B cell (primary cell): ENCODE results near the gene PACSIN2. TPM values are rescaled to one million over a fixed set of nuclear protein-coding genes. Genes with fewer than 3 reads are reported as not detected.

ENCODE experiments used
- ATAC-seq: fragments of 200-7000 bp; cut with Tn5 transposase; one replicate; pipeline ENCODE4 v1.10.0; 2021; ENCODE audit warnings: low read depth, mild to moderate bottlenecking, moderate number of reproducible peaks, moderate library complexity
- CTCF ChIA-PET: fragments of 350-600 bp; sonication (Branson Sonifier 250); formaldehyde crosslinking; loops from one replicate; lab custom pipeline; 2021; ENCODE audit warnings: antibody characterized with exemption, inconsistent platforms; lab: Charles Lee
- POLR2A ChIA-PET: fragments of 350-600 bp; sonication (Branson Sonifier 250); formaldehyde crosslinking; loops from one replicate; lab custom pipeline; 2021; ENCODE audit warnings: antibody characterized with exemption; lab: Charles Lee
- DNase-seq: peaks from one replicate; pipeline ENCODE4 v3.0.0; 2013
- H2AFZ ChIP-seq: 2 replicates; pipeline ENCODE4 v1.6.1; 2012; ENCODE audit warnings: mild to moderate bottlenecking, low read depth, low read length; ENCODE audit not compliant: insufficient read depth, poor library complexity, severe bottlenecking
- H3K27ac ChIP-seq, 2 donors: 1 replicate in 1 of 2; 2 replicates in 1 of 2; pipeline ENCODE4 v1.5.1; 2012 to 2013; ENCODE audit warnings: low read length in 2 of 2, mild to moderate bottlenecking in 2 of 2, moderate library complexity in 1 of 2
- H3K27me3 ChIP-seq, 4 experiments: fragments of 200-600 bp in 1 of 4; sonication (generic) in 1 of 4; replicated peaks in 1 of 4; 1 replicate in 2 of 4; 2 replicates in 2 of 4; pipeline versions ENCODE4 v1.6.1 to v1.7.0; 2013 to 2016; ENCODE audit warnings: low read length in 3 of 4, mild to moderate bottlenecking in 2 of 4, mixed read lengths in 1 of 4, moderate library complexity in 1 of 4; ENCODE audit not compliant: insufficient read depth in 4 of 4, control insufficient read depth in 3 of 4; ENCODE audit errors: control extremely low read depth in 1 of 4
- H3K36me3 ChIP-seq, 2 experiments: replicated peaks in 1 of 2; 1 replicate in 1 of 2; 2 replicates in 1 of 2; pipeline versions ENCODE4 v1.6.1 to v1.7.1; 2013; ENCODE audit warnings: low read length in 1 of 2; ENCODE audit not compliant: insufficient read depth in 2 of 2, control insufficient read depth in 1 of 2; ENCODE audit errors: control extremely low read depth in 1 of 2, extremely low read depth in 1 of 2
- H3K4me1 ChIP-seq, 2 donors: fragments of 200-600 bp in 1 of 2; sonication (generic) in 1 of 2; 1 replicate in 1 of 2; 2 replicates in 1 of 2; pipeline versions ENCODE4 v1.5.1 to v1.6.1; 2013 to 2017; ENCODE audit warnings: low read length in 2 of 2; ENCODE audit not compliant: control insufficient read depth in 2 of 2, insufficient read depth in 2 of 2
- H3K4me2 ChIP-seq: replicated peaks from 2 replicates; pipeline ENCODE3; 2012; ENCODE audit warnings: mild to moderate bottlenecking, low read depth, low read length; ENCODE audit not compliant: poor library complexity, severe bottlenecking
- H3K4me3 ChIP-seq, 5 experiments: fragments of 200-600 bp in 1 of 5; sonication (generic) in 1 of 5; 1 replicate in 3 of 5; 2 replicates in 2 of 5; pipeline versions ENCODE4 v1.5.1 to v1.7.0; 2011 to 2016; ENCODE audit warnings: low read length in 4 of 5, mild to moderate bottlenecking in 4 of 5, low read depth in 2 of 5, control low read depth in 1 of 5, moderate library complexity in 1 of 5; ENCODE audit not compliant: insufficient read depth in 1 of 5; ENCODE audit errors: control extremely low read depth in 1 of 5, extremely low read depth in 1 of 5
- H3K79me2 ChIP-seq: fragments of 200-600 bp; sonication (generic); one replicate; pipeline ENCODE4 v1.6.0; 2016; ENCODE audit warnings: low read length; ENCODE audit not compliant: control insufficient read depth, insufficient read depth
- H3K9ac ChIP-seq: fragments of 200-600 bp; sonication (generic); 2 replicates; pipeline ENCODE4 v1.6.1; 2017; ENCODE audit warnings: mild to moderate bottlenecking, low read length, moderate library complexity
- H3K9me3 ChIP-seq, 3 donors: one replicate each; pipeline versions ENCODE4 v1.6.1 to v1.7.1; 2013; ENCODE audit warnings: low read length in 2 of 3; ENCODE audit not compliant: control insufficient read depth in 2 of 3, insufficient read depth in 1 of 3; ENCODE audit errors: control extremely low read depth in 1 of 3
- H4K20me1 ChIP-seq: 2 replicates; pipeline ENCODE4 v1.6.0; 2012; ENCODE audit warnings: mild to moderate bottlenecking, low read length; ENCODE audit not compliant: insufficient read depth, control insufficient read depth, poor library complexity, severe bottlenecking
- H3K27ac Mint-ChIP-seq: one replicate; pipeline ENCODE4 v1.8.0; 2021; ENCODE audit warnings: mixed read lengths
- H3K27me3 Mint-ChIP-seq: one replicate; pipeline ENCODE4 v1.8.0; 2021; ENCODE audit warnings: mixed read lengths
- H3K4me1 Mint-ChIP-seq: one replicate; pipeline ENCODE4 v1.8.0; 2021; ENCODE audit warnings: mixed read lengths
- H3K4me3 Mint-ChIP-seq: one replicate; pipeline ENCODE4 v1.8.0; 2021; ENCODE audit warnings: mixed read lengths
- H3K9me3 Mint-ChIP-seq: one replicate; pipeline ENCODE4 v1.8.0; 2022; ENCODE audit warnings: mixed read lengths; ENCODE audit not compliant: insufficient read depth
- EZH2 ChIP-seq: IDR thresholded peaks from 2 replicates; pipeline ENCODE4 v1.6.1; 2012; ENCODE audit warnings: borderline replicate concordance, low read depth, mild to moderate bottlenecking, moderate library complexity, low read length; ENCODE audit not compliant: insufficient read depth, poor library complexity, severe bottlenecking
- WGBS: methylation state at CpG from one replicate; pipeline ENCODE4 v1.1.5; 2013; ENCODE audit warnings: missing lambda C conversion rate; ENCODE audit not compliant: insufficient coverage; 5-methylcytosine and 5-hydroxymethylcytosine counted together
- intact Hi-C: fragments of 100-400 bp; cut with micrococcal nuclease; formaldehyde crosslinking; loops from one replicate; pipeline ENCODE4 v1.10.0; 2022
- polyA plus RNA-seq: library from polyadenylated mRNA; depleted of rRNA; stranded (reverse); fragments of >200 nt; gene quantifications from 2 replicates; pipeline ENCODE4 v1.2.3, GENCODE V29; 2012
- total RNA-seq, 2 donors: library from RNA; stranded (reverse); fragments of 120-200 nt in 1 of 2; gene quantifications; 1 replicate in 1 of 2; 2 replicates in 1 of 2; pipeline versions ENCODE4 v1.2.3 to v1.2.4, GENCODE V29; 2013 to 2022
- TF ChIP-seq, protein P1 (sequence below): fragments of 200-600 bp; IDR thresholded peaks from one replicate; pipeline ENCODE4 v1.8.0; 2022; ENCODE audit warnings: antibody characterized with exemption, mild to moderate bottlenecking

PACSIN2 gene
- total and polyA plus RNA-seq, 2 donors (not counting 1 experiment from before 2014, with no cell fraction given) = 26.9 to 59.3 TPM

DNA sequence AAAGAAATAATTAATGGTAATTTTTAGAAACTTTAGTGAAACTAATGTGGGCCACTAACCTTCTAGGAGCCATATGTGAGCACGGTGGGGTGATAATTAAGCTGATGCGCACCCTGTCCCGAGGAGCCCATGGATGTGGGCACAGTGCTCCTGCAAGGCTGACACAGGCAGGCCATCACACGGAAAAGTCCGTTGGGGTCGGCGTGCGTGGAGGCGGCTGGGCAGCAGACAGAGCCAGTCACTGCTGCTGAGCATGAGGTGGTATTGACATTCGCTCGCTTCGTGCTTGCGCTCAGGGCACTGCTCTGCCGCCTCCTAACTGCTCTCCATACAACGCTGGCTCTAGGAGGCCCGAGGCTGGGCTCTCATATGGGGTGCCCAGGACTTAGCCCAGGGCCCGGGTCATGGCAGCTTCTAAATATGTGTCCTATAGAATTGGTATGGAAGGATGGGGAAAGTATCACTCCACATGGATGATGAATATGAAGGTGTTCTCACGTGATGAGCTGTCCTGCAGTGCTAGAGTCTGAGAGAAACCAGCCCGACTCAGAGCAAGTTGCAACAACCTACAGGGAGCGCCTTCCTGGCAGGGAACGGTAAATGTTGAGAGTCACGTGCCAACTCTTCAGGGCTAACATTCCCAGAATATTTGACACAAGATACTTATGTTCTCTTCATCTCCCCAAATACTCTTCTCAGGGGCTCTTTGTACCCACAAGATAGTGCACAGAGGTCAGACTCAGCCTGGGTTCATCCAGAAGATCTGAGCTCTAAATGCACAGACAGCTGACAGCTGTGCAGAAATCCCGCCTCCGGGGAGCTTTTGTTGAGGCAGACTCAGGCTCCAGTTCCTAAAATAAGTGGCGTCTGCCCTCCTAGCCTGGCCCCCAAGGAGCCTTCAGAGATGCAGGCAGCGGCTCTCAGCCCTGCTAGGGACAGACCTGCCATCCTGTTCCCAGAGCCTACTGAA, 107.3 kb downstream of the PACSIN2 start:
- Histone ChIP-seq H3K27ac (no peak overlapping the region), H3K4me1 (peaks cover 13 to 16% of the 10 kb centered on the region in 2 donors), H3K4me3 (no peak overlapping the region), H2AFZ (no peak overlapping the region), H3K4me2 (no peak overlapping the region), H3K9me3 (no peaks in the 10 kb centered on the region), H4K20me1 (peaks cover 57% of the 10 kb centered on the region), H3K79me2 (peaks cover 95% of the 10 kb centered on the region), H3K36me3 (peaks cover 0 to 55% of the 10 kb centered on the region in 2 experiments), H3K9ac (no peak overlapping the region), H3K27me3 (no peaks in the 10 kb centered on the region)
- ChIA-PET CTCF (interaction anchor here (0.9 to 1.4 kb wide), 2 partner anchors 24 to 88 kb away, joined by 3 read pairs; no protein-coding TSS in a partner anchor), POLR2A (no interaction called here)
- peaks cover 16% of the 10 kb centered on the region for H3K4me1 Mint-ChIP-seq
- intact Hi-C loops = no loop called here
- DNase-seq = no peak
- H3K27me3 Mint-ChIP-seq = no peaks in the 10 kb centered on the region
- H3K4me3 Mint-ChIP-seq = no peak overlapping the region
- 95% methylated on average over 25 of the region's 26 CpGs for WGBS
- no peaks in the 10 kb centered on the region for H3K9me3 Mint-ChIP-seq
- no peak for ATAC-seq
- TF ChIP-seq EZH2 = no peak
- TF ChIP-seq, protein P1, sequence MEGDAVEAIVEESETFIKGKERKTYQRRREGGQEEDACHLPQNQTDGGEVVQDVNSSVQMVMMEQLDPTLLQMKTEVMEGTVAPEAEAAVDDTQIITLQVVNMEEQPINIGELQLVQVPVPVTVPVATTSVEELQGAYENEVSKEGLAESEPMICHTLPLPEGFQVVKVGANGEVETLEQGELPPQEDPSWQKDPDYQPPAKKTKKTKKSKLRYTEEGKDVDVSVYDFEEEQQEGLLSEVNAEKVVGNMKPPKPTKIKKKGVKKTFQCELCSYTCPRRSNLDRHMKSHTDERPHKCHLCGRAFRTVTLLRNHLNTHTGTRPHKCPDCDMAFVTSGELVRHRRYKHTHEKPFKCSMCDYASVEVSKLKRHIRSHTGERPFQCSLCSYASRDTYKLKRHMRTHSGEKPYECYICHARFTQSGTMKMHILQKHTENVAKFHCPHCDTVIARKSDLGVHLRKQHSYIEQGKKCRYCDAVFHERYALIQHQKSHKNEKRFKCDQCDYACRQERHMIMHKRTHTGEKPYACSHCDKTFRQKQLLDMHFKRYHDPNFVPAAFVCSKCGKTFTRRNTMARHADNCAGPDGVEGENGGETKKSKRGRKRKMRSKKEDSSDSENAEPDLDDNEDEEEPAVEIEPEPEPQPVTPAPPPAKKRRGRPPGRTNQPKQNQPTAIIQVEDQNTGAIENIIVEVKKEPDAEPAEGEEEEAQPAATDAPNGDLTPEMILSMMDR = no peak
- no peak overlapping the region for H3K27ac Mint-ChIP-seq
